ENCODE measurements around the gene NFE2L3. TPM values are rescaled to one million over a fixed set of nuclear protein-coding genes. Genes with fewer than 3 reads are reported as not detected.

NFE2L3 gene
- total and polyA plus RNA-seq, 2 of the 8 experiments (the other 6 are each of a cell fraction or from before 2014, with no cell fraction given): 64.9 to 76.5 TPM

GRCh38 chr7:26183545-26184280, 31.7 kb downstream of the NFE2L3 start:
- Histone ChIP-seq H4K5ac (ENCODE audit: insufficient read length, low read depth, low read length) (no peak overlapping the region), H2AK5ac (ENCODE audit: low read depth, low read length) (no peak overlapping the region), H3K23me2 (ENCODE audit: low read depth, low read length) (no peaks in the 10 kb centered on the region), H3K36me3 (ENCODE audit: control insufficient read depth in 2 of 4, insufficient read depth in 4 of 4, low read length in 3 of 4) (peaks cover 3 to 13% (median 8%) of the 10 kb centered on the region in 4 experiments; a peak in 5 of 8 replicates), H3K4me2 (ENCODE audit: insufficient read depth in 1 of 2, low read depth in 2 of 2, low read length in 2 of 2) (no peak overlapping the region), H3K79me1 (ENCODE audit: low read depth, low read length) (no peaks in the 10 kb centered on the region), H3K56ac (replicated peaks; ENCODE audit: insufficient read length, low read depth, low read length) (no peak overlapping the region), H4K20me1 (replicated peaks in 1 of 2; ENCODE audit: control insufficient read depth in 1 of 2, insufficient read depth in 2 of 2, low read length in 2 of 2) (peaks cover 6 to 8% of the 10 kb centered on the region in 2 experiments), H3K27ac (ENCODE audit: low read depth, low read length) (no peak overlapping the region), H3K79me2 (ENCODE audit: control insufficient read depth in 1 of 2, insufficient read depth in 2 of 2, low read length in 2 of 2) (no peaks in the 10 kb centered on the region), H2BK120ac (replicated peaks; ENCODE audit: low read depth, low read length) (no peak overlapping the region), H2BK12ac (ENCODE audit: low read depth, low read length) (no peak overlapping the region), H3K23ac (ENCODE audit: insufficient read length) (no peak overlapping the region), H3K18ac (ENCODE audit: extremely low read depth, low read length) (no peak overlapping the region), H4K8ac (ENCODE audit: extremely low read depth, insufficient read depth, low read length) (no peak overlapping the region), H3K27me3 (replicated peaks in 1 of 4; ENCODE audit: control insufficient read depth in 3 of 4, extremely low read depth in 1 of 4, insufficient read depth in 3 of 4, low read length in 3 of 4) (no peaks in the 10 kb centered on the region), H2BK20ac (ENCODE audit: low read length) (no peak overlapping the region), H3K9me3 (ENCODE audit: insufficient read depth in 2 of 2, low read depth in 1 of 2, low read length in 1 of 2) (no peaks in the 10 kb centered on the region), H2BK5ac (ENCODE audit: low read depth, low read length) (no peak overlapping the region), H3K14ac (ENCODE audit: insufficient read length) (no peak overlapping the region), H2AFZ (ENCODE audit: low read length) (no peak overlapping the region), H3K4ac (replicated peaks; ENCODE audit: insufficient read length, low read depth, low read length) (no peak overlapping the region), H3K4me3 (ENCODE audit: extremely low read depth in 1 of 4, insufficient read depth in 2 of 4, low read depth in 3 of 4, low read length in 4 of 4) (no peak overlapping the region), H4K91ac (replicated peaks; ENCODE audit: insufficient read length, low read length) (no peak overlapping the region), H2BK15ac (ENCODE audit: low read length) (no peak overlapping the region), H3K4me1 (replicated peaks in 1 of 4; ENCODE audit: control insufficient read depth in 3 of 4, insufficient read depth in 4 of 4, low read length in 3 of 4) (peaks cover 0 to 5% (median 0%) of the 10 kb centered on the region in 4 experiments; a peak in 1 of 7 replicates), H3K9ac (replicated peaks in 1 of 4; ENCODE audit: extremely low read depth in 1 of 4, low read depth in 3 of 4, low read length in 3 of 4) (no peak overlapping the region)
- WGBS, 2 experiments (ENCODE audit: extremely low coverage in 1 of 2, insufficient coverage in 1 of 2, insufficient read length in 1 of 2, insufficient replicate concordance in 2 of 2, low coverage in 1 of 2, low lambda C conversion rate in 2 of 2, missing lambda C conversion rate in 1 of 2): 92% methylated on average over 4 of the region's 4 CpGs; no CpG with 5 or more reads in 1 of the 2 experiments
- CTCF ChIA-PET (ENCODE audit: partially characterized antibody): interaction anchor here (0.6 to 4.8 kb wide), 5 partner anchors 92 to 277 kb away, joined by 3 to 46 read pairs (median 4); no protein-coding TSS in a partner anchor
- no peak for FAIRE-seq
- POLR2A ChIA-PET (ENCODE audit: partially characterized antibody): interaction anchor here (0.9 to 17.3 kb wide), 11 partner anchors 10 to 95 kb away, joined by 3 to 578 read pairs (median 5); partner anchors contain the start of genes CBX3 and HNRNPA2B1
- no peak for DNase-seq (ENCODE audit: low read depth in 1 of 2, low spot score in 2 of 2)
- TF ChIP-seq GTF2F1 (IDR thresholded peaks at IDR 0.05; ENCODE audit: borderline replicate concordance, low read depth, low read length): no peak
- TF ChIP-seq BCL11A (IDR thresholded peaks at IDR 0.05; ENCODE audit: low read depth in 2 of 2, low read length in 2 of 2): no peak
- TF ChIP-seq POLR2A (IDR thresholded peaks at IDR 0.05; ENCODE audit: control extremely low read depth in 1 of 2, low read depth in 2 of 2, low read length in 2 of 2): peak in 1 of 2 experiments; percentile 13; a peak in 2 of 3 replicates
- no peak for TF ChIP-seq SP4 (IDR thresholded peaks at IDR 0.05; ENCODE audit: low read length)
- no peak for TF ChIP-seq PHF8 (conservative IDR thresholded peaks at IDR 0.05; ENCODE audit: low read depth, low read length)
- TF ChIP-seq SRF (IDR thresholded peaks at IDR 0.05; ENCODE audit: low read depth, low read length): no peak
